Measurements from ENCODE around the gene HNRNPR. TPM values are rescaled to one million over a fixed set of nuclear protein-coding genes. Genes with fewer than 3 reads are reported as not detected.
A peak's percentile ranks its signal among the peaks of the same experiment; 100 is the strongest.

Gene HNRNPR
- total RNA-seq, 4 donors from 2014 or later = 59.8 to 75.7 (median 69.4) TPM

DNA sequence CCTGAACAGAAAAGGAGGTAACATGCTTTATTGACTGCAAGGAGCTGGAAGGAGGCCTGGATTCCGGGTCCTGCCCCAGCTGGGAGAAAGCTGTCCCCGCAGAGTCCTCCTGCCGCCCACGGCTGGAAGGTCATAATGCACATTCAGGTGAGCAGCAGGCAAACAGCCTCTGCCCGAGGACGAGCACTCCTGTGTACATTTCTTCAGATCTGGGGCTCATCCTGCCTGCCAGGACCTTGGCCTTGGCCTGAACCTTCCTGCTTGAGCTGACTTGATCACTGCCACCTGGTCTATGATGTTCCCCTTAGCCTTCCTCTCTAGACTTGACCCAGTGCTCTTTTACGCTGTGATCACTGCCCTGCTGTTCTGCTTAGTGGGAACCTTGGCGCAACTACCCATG, 43.4 kb upstream of the HNRNPR start:
- H3K4me3 ChIP-seq = no peak overlapping the region
- H3K27me3 ChIP-seq = no peaks in the 10 kb centered on the region
- no peak for DNase-seq (ENCODE audit: extremely low spot score)
- TF ChIP-seq EP300 (IDR thresholded peaks at IDR 0.05) (no peak), POLR2AphosphoS5 (IDR thresholded peaks at IDR 0.05) (no peak)
- intact Hi-C loops (cut with DNase I) = no loop called here
- H3K9me3 ChIP-seq = no peaks in the 10 kb centered on the region
- H3K36me3 ChIP-seq = peaks cover 0 to 33% (median 12%) of the 10 kb centered on the region in 4 donors
- 73% methylated on average over 8 of the region's 8 CpGs for WGBS
- no peak overlapping the region for H3K27ac ChIP-seq (replicated peaks in 1 of 4)
- H3K4me1 ChIP-seq = peaks cover 14 to 22% (median 18%) of the 10 kb centered on the region in 4 donors

DNA sequence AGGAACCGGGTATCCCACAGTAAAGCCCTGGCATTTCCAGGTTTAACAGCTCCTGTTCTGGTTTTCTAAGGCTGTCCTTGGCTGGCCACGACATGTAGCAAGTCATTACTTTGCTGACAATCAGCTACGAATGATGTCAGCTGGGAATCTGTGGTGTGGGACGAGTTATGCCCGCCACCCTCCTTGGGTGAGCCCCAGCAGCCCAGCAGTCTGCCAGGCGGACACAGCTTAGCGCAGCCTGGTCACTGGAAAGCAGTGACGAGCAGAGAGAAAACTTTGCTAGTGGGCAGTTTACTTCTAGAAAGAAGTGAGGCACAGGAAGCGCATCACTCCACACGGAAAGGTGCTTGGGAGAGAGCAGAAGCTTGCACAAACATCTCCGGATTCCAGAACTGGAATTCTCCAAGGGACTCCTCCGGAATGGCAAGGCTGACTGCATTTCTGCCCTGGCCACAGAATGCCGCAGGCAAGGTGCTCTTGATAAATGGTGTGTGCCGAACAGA, 41.1 kb upstream of the HNRNPR start:
- DNase-seq (ENCODE audit: extremely low spot score) = no peak
- Histone ChIP-seq H3K4me1 (peaks cover 14 to 22% (median 18%) of the 10 kb centered on the region in 4 donors), H3K9me3 (no peaks in the 10 kb centered on the region), H3K36me3 (peaks cover 7 to 52% (median 20%) of the 10 kb centered on the region in 4 donors), H3K27ac (replicated peaks in 1 of 4) (peak overlapping the region in 1 of 4 donors; percentile 31), H3K4me3 (no peak overlapping the region), H3K27me3 (no peaks in the 10 kb centered on the region)
- 82% methylated on average over 14 of the region's 14 CpGs for WGBS
- TF ChIP-seq POLR2AphosphoS5 (IDR thresholded peaks at IDR 0.05) (no peak), EP300 (IDR thresholded peaks at IDR 0.05) (no peak), POLR2A (IDR thresholded peaks at IDR 0.05; ENCODE audit: low read depth) (no peak)
- TF ChIP-seq, protein P1, sequence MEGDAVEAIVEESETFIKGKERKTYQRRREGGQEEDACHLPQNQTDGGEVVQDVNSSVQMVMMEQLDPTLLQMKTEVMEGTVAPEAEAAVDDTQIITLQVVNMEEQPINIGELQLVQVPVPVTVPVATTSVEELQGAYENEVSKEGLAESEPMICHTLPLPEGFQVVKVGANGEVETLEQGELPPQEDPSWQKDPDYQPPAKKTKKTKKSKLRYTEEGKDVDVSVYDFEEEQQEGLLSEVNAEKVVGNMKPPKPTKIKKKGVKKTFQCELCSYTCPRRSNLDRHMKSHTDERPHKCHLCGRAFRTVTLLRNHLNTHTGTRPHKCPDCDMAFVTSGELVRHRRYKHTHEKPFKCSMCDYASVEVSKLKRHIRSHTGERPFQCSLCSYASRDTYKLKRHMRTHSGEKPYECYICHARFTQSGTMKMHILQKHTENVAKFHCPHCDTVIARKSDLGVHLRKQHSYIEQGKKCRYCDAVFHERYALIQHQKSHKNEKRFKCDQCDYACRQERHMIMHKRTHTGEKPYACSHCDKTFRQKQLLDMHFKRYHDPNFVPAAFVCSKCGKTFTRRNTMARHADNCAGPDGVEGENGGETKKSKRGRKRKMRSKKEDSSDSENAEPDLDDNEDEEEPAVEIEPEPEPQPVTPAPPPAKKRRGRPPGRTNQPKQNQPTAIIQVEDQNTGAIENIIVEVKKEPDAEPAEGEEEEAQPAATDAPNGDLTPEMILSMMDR (IDR thresholded peaks at IDR 0.05) = no peak
- intact Hi-C loops (cut with DNase I) = no loop called here

- H3K27me3 ChIP-seq = no peaks in the 10 kb centered on the region
- H3K4me3 ChIP-seq = no peak overlapping the region
- peaks cover 14 to 22% (median 19%) of the 10 kb centered on the region in 4 donors for H3K4me1 ChIP-seq
- no peak for TF ChIP-seq POLR2A (IDR thresholded peaks at IDR 0.05; ENCODE audit: low read depth)
- intact Hi-C loops (cut with DNase I) = no loop called here
- WGBS = 80% methylated on average over 11 of the region's 11 CpGs
- no peaks in the 10 kb centered on the region for H3K9me3 ChIP-seq
- peak overlapping the region in 2 of 4 donors; percentile 27 to 31 for H3K27ac ChIP-seq (replicated peaks in 1 of 4)
- H3K36me3 ChIP-seq = peaks cover 7 to 52% (median 20%) of the 10 kb centered on the region in 4 donors
- no peak for DNase-seq (ENCODE audit: extremely low spot score)
These were observed 40.4 kb upstream of the HNRNPR start for GRCh38 chr1:23384312-23385058.

DNA sequence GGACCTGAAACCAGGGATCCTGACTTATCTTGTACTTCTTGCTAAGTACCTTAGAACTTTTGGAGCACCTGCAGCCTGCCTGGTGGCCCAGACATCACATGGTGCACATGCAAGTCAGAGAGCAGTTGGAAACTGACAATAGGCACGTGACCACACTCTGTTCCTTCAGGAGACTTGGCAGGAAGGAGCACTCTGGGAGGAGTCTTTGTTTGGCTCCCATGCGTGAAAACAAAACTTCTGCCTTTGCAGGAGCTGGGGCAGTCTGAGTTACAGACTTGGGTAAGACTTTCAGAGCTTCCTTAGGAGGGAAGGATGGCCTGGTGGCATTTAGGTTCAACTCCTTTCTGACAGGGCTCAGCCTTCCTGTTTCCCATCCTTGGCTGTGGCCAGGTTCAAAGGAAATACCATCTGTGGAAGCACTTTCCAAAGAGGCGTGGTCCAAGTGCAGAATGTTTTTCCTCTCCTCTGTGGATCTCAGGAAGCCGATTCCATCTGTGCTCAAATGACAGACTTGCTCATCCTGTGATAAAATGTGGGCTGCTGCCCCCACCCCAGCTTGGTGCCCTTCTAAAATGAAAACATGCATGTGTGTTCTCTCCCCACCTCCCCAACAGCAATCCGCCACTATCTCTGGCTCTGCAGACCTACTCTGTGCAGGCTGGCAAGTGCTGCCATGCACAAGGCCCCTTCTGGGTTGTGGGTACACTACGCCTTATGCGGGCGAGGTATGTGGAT, 39.7 kb upstream of the HNRNPR start:
- TF ChIP-seq POLR2A (IDR thresholded peaks at IDR 0.05; ENCODE audit: low read depth) (no peak), POLR2AphosphoS5 (IDR thresholded peaks at IDR 0.05) (peak in 1 of 2 donors; percentile 39)
- 63% methylated on average over 7 of the region's 8 CpGs for WGBS
- Histone ChIP-seq H3K27ac (replicated peaks in 1 of 4) (peak overlapping the region in 3 of 4 donors; percentile 2 to 27 (median 11)), H3K36me3 (peaks cover 7 to 52% (median 20%) of the 10 kb centered on the region in 4 donors), H3K4me1 (peaks cover 14 to 27% (median 22%) of the 10 kb centered on the region in 4 donors), H3K9me3 (no peaks in the 10 kb centered on the region), H3K27me3 (no peaks in the 10 kb centered on the region), H3K4me3 (no peak overlapping the region)
- intact Hi-C loops (cut with DNase I) = no loop called here
- DNase-seq (ENCODE audit: extremely low spot score) = no peak

DNA sequence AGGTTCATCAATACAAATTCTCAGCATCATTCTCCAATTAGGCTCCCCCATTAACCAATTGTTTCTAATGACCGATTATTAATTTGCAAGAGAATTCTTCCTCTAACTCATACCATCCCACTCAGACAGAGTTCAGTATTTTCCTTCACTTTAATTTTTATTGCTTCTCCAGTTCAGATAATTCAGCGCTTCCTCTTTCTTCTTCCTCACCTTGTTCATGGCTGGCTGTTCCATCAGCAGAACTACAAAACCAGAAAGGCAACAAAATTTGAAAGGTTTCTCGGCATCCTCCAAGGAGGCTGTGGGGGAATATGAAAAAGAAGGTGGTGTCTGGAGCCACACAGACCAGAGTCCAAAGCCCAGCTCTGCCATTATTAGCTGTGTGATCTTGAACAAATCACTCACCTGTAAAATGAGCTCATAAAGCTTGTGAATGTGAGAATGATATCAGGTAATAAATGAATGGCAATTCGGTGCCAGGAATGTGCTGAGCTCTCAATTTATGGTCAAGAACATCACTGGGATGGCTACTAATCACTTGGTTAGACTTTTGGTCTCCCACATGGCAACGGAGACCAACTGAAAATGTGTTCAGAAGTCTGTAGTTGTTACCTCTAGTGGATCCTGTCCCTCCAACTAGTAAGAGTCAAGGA, 37.3 kb upstream of the HNRNPR start:
- intact Hi-C loops (cut with DNase I) = no loop called here
- no peak overlapping the region for H3K4me3 ChIP-seq
- no peak for TF ChIP-seq POLR2AphosphoS5 (IDR thresholded peaks at IDR 0.05)
- no peak for TF ChIP-seq EP300 (IDR thresholded peaks at IDR 0.05)
- no peak for TF ChIP-seq POLR2A (IDR thresholded peaks at IDR 0.05; ENCODE audit: low read depth)
- TF ChIP-seq, protein P1 (IDR thresholded peaks at IDR 0.05) = no peak
- DNase-seq (ENCODE audit: extremely low spot score) = no peak
- H3K27ac ChIP-seq (replicated peaks in 1 of 4) = no peak overlapping the region
- H3K36me3 ChIP-seq = peaks cover 7 to 42% (median 15%) of the 10 kb centered on the region in 4 donors
- H3K9me3 ChIP-seq = no peaks in the 10 kb centered on the region
- 91% methylated on average over 5 of the region's 5 CpGs for WGBS
- no peaks in the 10 kb centered on the region for H3K27me3 ChIP-seq
- H3K4me1 ChIP-seq = peaks cover 23 to 48% (median 40%) of the 10 kb centered on the region in 4 donors
